ENCODE measurements around the gene SSC5D. TPM values are rescaled to one million over a fixed set of nuclear protein-coding genes. Genes with fewer than 3 reads are reported as not detected.
A peak's percentile ranks its signal among the peaks of the same experiment; 100 is the strongest.

SSC5D gene
- total and polyA plus RNA-seq, 2 donors (not counting 1 experiment from before 2014, with no cell fraction given), result 3.0 to 19.7 TPM

- TF ChIP-seq CTCF (conservative IDR thresholded peaks at IDR 0.05 in 1 of 2, IDR thresholded peaks at IDR 0.05 in 1 of 2; ENCODE audit: low read depth in 1 of 2, low read length in 2 of 2), result no peak
- TF ChIP-seq EZH2 (IDR thresholded peaks at IDR 0.05; ENCODE audit: low read length, missing control alignments), result no peak
- H2AFZ ChIP-seq (ENCODE audit: low read length), result no peak overlapping the region
- DNase-seq (ENCODE audit: low read depth in 2 of 2), result no peak
Measured at GRCh38 chr19:55485439-55486011, 2.7 kb upstream of the SSC5D start.

GRCh38 chr19:55486043-55486970, 1.9 kb upstream of the SSC5D start:
- Histone ChIP-seq H3K36me3 (ENCODE audit: control insufficient read depth, insufficient read depth, low read length) (peaks cover 12% of the 10 kb centered on the region), H3K4me1 (ENCODE audit: control insufficient read depth, extremely low read depth, insufficient read depth, low read length) (peaks cover 38% of the 10 kb centered on the region), H3K27ac (ENCODE audit: insufficient read depth, low read length) (peak overlapping the region; percentile 96), H3K9ac (ENCODE audit: insufficient read depth, low read length) (peak overlapping the region; percentile 91), H3K4me2 (ENCODE audit: extremely low read depth, insufficient read depth, low read length) (peak overlapping the region; percentile 100), H2AFZ (ENCODE audit: low read length) (no peak overlapping the region), H4K20me1 (ENCODE audit: control insufficient read depth, extremely low read depth, insufficient read depth, low read length) (no peaks in the 10 kb centered on the region), H3K27me3 (ENCODE audit: control insufficient read depth, insufficient read depth, low read length) (no peaks in the 10 kb centered on the region), H3K79me2 (ENCODE audit: control insufficient read depth, insufficient read depth, low read length) (peaks cover 9% of the 10 kb centered on the region), H3K4me3 (replicated peaks in 1 of 4; ENCODE audit: control extremely low read depth in 1 of 4, insufficient read depth in 1 of 4, low read depth in 3 of 4, low read length in 4 of 4) (peak overlapping the region; percentile 30 to 71 (median 56)), H3K9me3 (ENCODE audit: control insufficient read depth, insufficient read depth, low read depth, low read length) (no peaks in the 10 kb centered on the region)
- no peak for DNase-seq (ENCODE audit: low read depth in 2 of 2)
- peak in 1 of 2 donors; percentile 35 for TF ChIP-seq CTCF (conservative IDR thresholded peaks at IDR 0.05 in 1 of 2, IDR thresholded peaks at IDR 0.05 in 1 of 2; ENCODE audit: low read depth in 1 of 2, low read length in 2 of 2)
- TF ChIP-seq EZH2 (IDR thresholded peaks at IDR 0.05; ENCODE audit: low read length, missing control alignments), result no peak

More at GRCh38 chr19:55485439-55486011, 2.7 kb upstream of the SSC5D start:
- peak overlapping the region; percentile 96 for H3K27ac ChIP-seq (ENCODE audit: insufficient read depth, low read length)
- peak overlapping the region; percentile 64 to 71 (median 68) for H3K4me3 ChIP-seq (replicated peaks in 1 of 4; ENCODE audit: control extremely low read depth in 1 of 4, insufficient read depth in 1 of 4, low read depth in 3 of 4, low read length in 4 of 4)
- H4K20me1 ChIP-seq (ENCODE audit: control insufficient read depth, extremely low read depth, insufficient read depth, low read length), result no peaks in the 10 kb centered on the region
- H3K9me3 ChIP-seq (ENCODE audit: control insufficient read depth, insufficient read depth, low read depth, low read length), result no peaks in the 10 kb centered on the region
- peaks cover 13% of the 10 kb centered on the region for H3K36me3 ChIP-seq (ENCODE audit: control insufficient read depth, insufficient read depth, low read length)
- peaks cover 35% of the 10 kb centered on the region for H3K4me1 ChIP-seq (ENCODE audit: control insufficient read depth, extremely low read depth, insufficient read depth, low read length)
- peaks cover 9% of the 10 kb centered on the region for H3K79me2 ChIP-seq (ENCODE audit: control insufficient read depth, insufficient read depth, low read length)
- peak overlapping the region; percentile 100 for H3K4me2 ChIP-seq (ENCODE audit: extremely low read depth, insufficient read depth, low read length)
- no peaks in the 10 kb centered on the region for H3K27me3 ChIP-seq (ENCODE audit: control insufficient read depth, insufficient read depth, low read length)
- peak overlapping the region; percentile 91 for H3K9ac ChIP-seq (ENCODE audit: insufficient read depth, low read length)

Measured in fibroblast of lung (primary cell).